GM13977 (cell line): ENCODE measurements around the gene MAGI2.

Experiments
- DNase-seq: peaks from one replicate; pipeline ENCODE4 v3.0.0; 2012; ENCODE audit warnings: low spot score
- CTCF ChIP-seq: IDR thresholded peaks from 2 replicates; pipeline ENCODE4 v1.5.1; 2012; ENCODE audit warnings: mild to moderate bottlenecking, control low read depth; ENCODE audit not compliant: insufficient read depth; ENCODE audit errors: extremely low read depth, missing control alignments
- in situ Hi-C: fragments of 300-500 bp; cut with MboI; formaldehyde crosslinking; loops from one replicate; pipeline ENCODE4 v1.12.0; 2022; ENCODE audit warnings: low sequenced_read_pairs, low pct_unique_long_range_greater_than_20kb, mixed read lengths, inconsistent platforms; ENCODE audit not compliant: unreplicated experiment

MAGI2 gene

GRCh38 chr7:78080241-78080640, 1373.2 kb downstream of the MAGI2 start:
- in situ Hi-C loops = no loop called here
- DNase-seq = no peak
- no peak for TF ChIP-seq CTCF

GRCh38 chr7:78074713-78075112, 1378.8 kb downstream of the MAGI2 start:
- no peak for DNase-seq
- TF ChIP-seq CTCF = no peak
- in situ Hi-C loops = no loop called here

- no peak for DNase-seq
- in situ Hi-C loops = no loop called here
- TF ChIP-seq CTCF = no peak
Observed at GRCh38 chr7:78073609-78074382, 1379.7 kb downstream of the MAGI2 start.

GRCh38 chr7:78072201-78072590, 1381.3 kb downstream of the MAGI2 start:
- no peak for DNase-seq
- no peak for TF ChIP-seq CTCF
- in situ Hi-C loops = no loop called here

GRCh38 chr7:78071491-78072200, 1381.8 kb downstream of the MAGI2 start:
- no peak for DNase-seq
- in situ Hi-C loops = no loop called here
- TF ChIP-seq CTCF = no peak

- no peak for TF ChIP-seq CTCF
- in situ Hi-C loops = no loop called here
- no peak for DNase-seq
Observed at GRCh38 chr7:78066599-78066998, 1386.9 kb downstream of the MAGI2 start.
